Activated T-helper 2 cell treated with anti-CD3 and anti-CD28 coated beads, Interferon-gamma antibody, Interleukin-2, Interleukin-4, amounts not matched to agents 10 μg/mL and 5 μg/mL and 100 μg/mL, durations not matched to agents 14 hours and 24 hours and 36 hours (primary cell): ENCODE results near the gene SEPTIN3. TPM values are rescaled to one million over a fixed set of nuclear protein-coding genes. Genes with fewer than 3 reads are reported as not detected.

Source experiments
- DNase-seq: peaks from one replicate; pipeline ENCODE4 v3.0.0; 2021; ENCODE audit warnings: low spot score
- H3K27ac Mint-ChIP-seq: one replicate; pipeline ENCODE4 v1.8.0; 2021; ENCODE audit warnings: mixed read lengths
- H3K27me3 Mint-ChIP-seq: one replicate; pipeline ENCODE4 v1.8.0; 2021; ENCODE audit warnings: low read depth, mixed read lengths
- H3K36me3 Mint-ChIP-seq: one replicate; pipeline ENCODE4 v1.8.0; 2021; ENCODE audit warnings: low read depth, mixed read lengths
- H3K4me1 Mint-ChIP-seq: one replicate; pipeline ENCODE4 v1.8.0; 2021; ENCODE audit warnings: low read depth, mixed read lengths
- H3K4me3 Mint-ChIP-seq: one replicate; pipeline ENCODE4 v1.8.0; 2021; ENCODE audit warnings: low read depth, mild to moderate bottlenecking, moderate library complexity, mixed read lengths
- H3K9me3 Mint-ChIP-seq: one replicate; pipeline ENCODE4 v1.8.0; 2021; ENCODE audit warnings: mixed read lengths
- intact Hi-C: fragments of 100-400 bp; cut with micrococcal nuclease; formaldehyde crosslinking; loops from one replicate; pipeline ENCODE4 v1.15.1; 2023
- total RNA-seq: library from RNA; stranded (reverse); gene quantifications from 2 replicates; pipeline ENCODE4 v1.2.3, GENCODE V29; 2022

SEPTIN3 gene
- total RNA-seq, 1 donor from 2014 or later = 7.1 TPM

DNA sequence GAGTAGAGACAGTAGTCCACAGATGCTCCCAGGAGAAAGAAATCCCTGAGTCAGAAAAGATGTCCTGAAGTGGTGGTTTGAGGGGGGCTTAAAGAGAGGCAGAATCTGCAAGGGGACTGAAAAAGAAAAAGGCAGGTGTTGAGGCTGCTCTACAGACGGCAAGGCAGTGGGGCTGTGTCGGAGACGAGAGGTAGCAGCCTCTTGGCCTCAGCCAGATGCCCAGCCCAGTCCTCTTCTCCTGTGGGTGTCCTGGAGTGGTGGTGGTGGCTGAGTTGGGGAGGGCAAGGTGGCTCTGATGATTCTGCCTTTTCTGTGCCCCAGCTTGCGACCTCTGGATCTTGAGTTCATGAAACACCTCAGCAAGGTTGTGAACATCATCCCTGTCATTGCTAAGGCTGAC lies 20.0 kb downstream of the SEPTIN3 start:
- Mint-ChIP-seq H3K27me3 (no peaks in the 10 kb centered on the region), H3K27ac (no peak overlapping the region), H3K4me1 (no peaks in the 10 kb centered on the region), H3K9me3 (no peaks in the 10 kb centered on the region), H3K36me3 (no peaks in the 10 kb centered on the region), H3K4me3 (no peak overlapping the region)
- DNase-seq = no peak
- intact Hi-C loops = no loop called here

DNA sequence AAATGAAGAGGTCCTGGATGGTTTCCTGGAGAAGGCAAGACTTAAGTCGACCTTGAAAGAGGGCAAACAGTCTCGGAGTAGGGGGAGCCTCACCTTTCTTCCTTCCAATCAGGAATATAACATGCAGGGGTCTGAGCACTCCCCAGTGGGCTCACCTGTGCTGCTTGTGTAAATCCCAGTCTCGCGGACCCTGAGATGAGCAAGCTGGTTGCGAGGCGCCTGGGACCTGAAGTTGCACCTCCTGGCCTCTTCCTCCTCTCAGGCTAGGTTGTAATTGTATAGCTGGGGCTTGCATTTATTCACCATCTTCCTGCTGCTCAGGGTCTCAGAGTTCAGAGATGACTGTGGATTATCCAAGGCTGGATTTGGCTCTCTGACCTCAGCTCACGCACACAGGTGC lies 21.9 kb downstream of the SEPTIN3 start:
- no peak overlapping the region for H3K27ac Mint-ChIP-seq
- intact Hi-C loops = no loop called here
- H3K4me1 Mint-ChIP-seq = peaks cover 2% of the 10 kb centered on the region
- H3K27me3 Mint-ChIP-seq = no peaks in the 10 kb centered on the region
- no peak for DNase-seq
- no peaks in the 10 kb centered on the region for H3K36me3 Mint-ChIP-seq
- no peak overlapping the region for H3K4me3 Mint-ChIP-seq
- no peaks in the 10 kb centered on the region for H3K9me3 Mint-ChIP-seq

DNA sequence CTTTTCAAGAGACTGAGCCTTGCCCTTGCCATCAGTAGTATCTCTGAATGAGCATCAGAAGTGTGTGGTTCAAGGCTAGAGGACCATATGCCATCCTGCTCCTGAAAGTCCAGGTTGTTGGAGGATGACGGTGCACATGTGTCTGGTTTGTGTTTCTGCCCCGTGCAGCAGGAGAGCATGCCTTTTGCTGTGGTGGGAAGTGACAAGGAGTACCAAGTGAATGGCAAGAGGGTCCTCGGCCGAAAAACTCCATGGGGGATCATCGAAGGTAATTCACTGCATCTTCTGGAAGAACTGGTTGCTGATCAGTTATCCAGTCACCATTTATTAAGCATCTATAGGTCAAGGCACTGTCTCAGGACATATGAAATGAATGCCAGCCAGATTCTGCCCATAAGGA lies 23.3 kb downstream of the SEPTIN3 start:
- peaks cover 3% of the 10 kb centered on the region for H3K4me1 Mint-ChIP-seq
- intact Hi-C loops = no loop called here
- H3K27me3 Mint-ChIP-seq = no peaks in the 10 kb centered on the region
- no peaks in the 10 kb centered on the region for H3K36me3 Mint-ChIP-seq
- H3K9me3 Mint-ChIP-seq = no peaks in the 10 kb centered on the region
- DNase-seq = no peak
- H3K27ac Mint-ChIP-seq = no peak overlapping the region
- H3K4me3 Mint-ChIP-seq = no peak overlapping the region

DNA sequence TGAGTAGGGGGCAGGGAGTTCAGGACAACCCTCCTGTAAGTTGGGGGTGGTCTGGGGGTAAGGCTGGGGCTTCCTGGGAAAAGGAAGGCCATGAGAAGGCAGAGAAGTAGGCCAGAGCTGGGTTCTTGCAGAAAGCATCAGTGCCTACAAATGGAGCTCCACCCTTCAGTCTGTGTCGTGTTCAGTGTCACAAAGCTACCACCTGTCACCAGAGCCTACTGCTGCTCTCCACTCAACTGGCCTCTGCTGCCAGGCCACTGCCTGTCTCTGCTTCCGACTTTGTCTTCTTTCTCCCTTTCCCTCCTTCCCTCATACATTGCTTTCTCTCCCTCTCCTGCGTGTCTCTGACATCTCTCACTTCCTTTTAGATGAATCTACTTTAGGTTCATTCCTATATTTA lies 26.0 kb downstream of the SEPTIN3 start:
- Mint-ChIP-seq H3K4me1 (peaks cover 19% of the 10 kb centered on the region), H3K27ac (no peak overlapping the region), H3K27me3 (no peaks in the 10 kb centered on the region), H3K4me3 (no peak overlapping the region), H3K36me3 (peaks cover 9% of the 10 kb centered on the region), H3K9me3 (peaks cover 8% of the 10 kb centered on the region)
- intact Hi-C loops = loop anchor here (5.0 kb wide), 1 partner anchor 77 kb away; the partner anchor contains the start of genes NAGA and PHETA2
- DNase-seq = no peak

DNA sequence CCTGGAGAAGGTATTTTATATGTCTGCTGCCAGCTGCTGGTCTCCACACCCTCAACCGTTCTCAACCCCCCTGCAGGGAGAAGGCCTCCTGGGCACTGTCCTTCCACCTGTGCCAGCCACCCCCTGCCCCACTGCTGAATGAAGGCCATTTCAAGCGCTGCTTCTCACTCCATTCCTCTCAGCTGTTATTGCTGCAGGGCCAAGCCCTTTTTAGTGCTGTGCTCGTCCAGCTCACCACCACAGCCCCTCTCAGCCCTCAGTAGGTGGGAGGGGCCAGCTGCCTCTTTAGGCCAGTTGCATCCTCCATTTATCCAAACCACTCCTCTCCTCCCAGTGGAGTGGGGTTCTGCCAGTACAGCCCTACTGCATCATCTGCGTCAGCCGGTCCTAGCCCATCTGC lies 27.6 kb downstream of the SEPTIN3 start:
- no peaks in the 10 kb centered on the region for H3K27me3 Mint-ChIP-seq
- H3K4me3 Mint-ChIP-seq = no peak overlapping the region
- intact Hi-C loops = loop anchor here (5.0 kb wide), 1 partner anchor 75 kb away; the partner anchor contains the start of genes NAGA and PHETA2
- H3K36me3 Mint-ChIP-seq = peaks cover 22% of the 10 kb centered on the region
- H3K4me1 Mint-ChIP-seq = peaks cover 24% of the 10 kb centered on the region
- peaks cover 11% of the 10 kb centered on the region for H3K9me3 Mint-ChIP-seq
- H3K27ac Mint-ChIP-seq = no peak overlapping the region
- DNase-seq = no peak

DNA sequence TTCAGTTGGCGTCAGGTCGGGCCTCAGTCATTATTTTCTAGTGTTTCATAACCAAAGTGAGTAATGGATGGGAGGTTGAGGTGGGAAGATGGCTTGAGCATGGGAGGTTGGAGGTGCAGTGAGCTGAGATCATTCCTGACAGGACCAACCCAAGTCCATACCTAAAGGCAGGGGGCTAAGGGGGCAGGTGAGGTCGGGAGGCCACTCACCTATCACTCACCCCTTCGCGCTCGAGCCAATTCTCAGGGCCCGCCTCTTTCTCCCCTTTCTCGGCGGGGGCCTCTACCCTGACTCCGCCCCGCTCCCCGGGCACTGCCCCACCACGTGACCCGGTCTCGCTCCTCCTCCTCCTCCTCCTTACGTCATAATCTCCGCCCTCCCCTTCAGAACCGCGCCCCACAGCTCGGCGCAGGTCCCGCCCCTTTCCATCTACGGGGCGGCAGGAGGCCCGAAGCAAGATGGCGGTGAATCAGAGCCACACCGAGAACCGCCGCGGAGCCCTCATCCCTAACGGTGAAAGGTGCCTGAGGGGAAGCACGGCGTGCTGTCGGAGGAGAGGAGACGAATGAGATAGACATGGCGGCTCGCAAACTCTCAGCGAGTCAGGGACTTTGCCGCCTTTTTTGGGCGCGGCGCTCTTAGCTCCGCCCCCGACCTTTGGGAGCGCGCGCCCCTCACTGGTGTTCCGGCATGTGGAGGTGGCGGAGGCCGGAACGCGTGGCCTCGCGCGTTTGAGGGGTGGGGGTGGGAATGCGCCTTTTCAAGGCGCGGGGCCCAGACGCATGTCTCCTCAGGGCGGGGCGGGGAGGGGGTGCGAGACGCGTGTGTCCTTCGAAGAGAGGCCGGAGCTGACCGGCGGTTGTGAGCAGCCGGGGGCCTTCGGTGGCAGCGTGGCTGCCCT lies 29.4 kb downstream of the SEPTIN3 start, which contains the start of gene WBP2NL:
Gene WBP2NL, plus strand, starts transcription at position 428 of the 901 bp plus-strand sequence. Its CDS starts 31 bp downstream, at position 459.
- H3K27ac Mint-ChIP-seq = peak within 1 kb of the TSS; percentile 98
- DNase-seq = peak; percentile 85
- peaks cover 13% of the 10 kb centered on the region for H3K9me3 Mint-ChIP-seq
- H3K4me3 Mint-ChIP-seq = peak within 1 kb of the TSS; percentile 96
- peaks cover 26% of the 10 kb centered on the region for H3K4me1 Mint-ChIP-seq
- no peaks in the 10 kb centered on the region for H3K27me3 Mint-ChIP-seq
- peaks cover 25% of the 10 kb centered on the region for H3K36me3 Mint-ChIP-seq
- intact Hi-C loops = loop anchor here (5.0 kb wide), 1 partner anchor 74 kb away; the partner anchor contains the start of genes NAGA and PHETA2

DNA sequence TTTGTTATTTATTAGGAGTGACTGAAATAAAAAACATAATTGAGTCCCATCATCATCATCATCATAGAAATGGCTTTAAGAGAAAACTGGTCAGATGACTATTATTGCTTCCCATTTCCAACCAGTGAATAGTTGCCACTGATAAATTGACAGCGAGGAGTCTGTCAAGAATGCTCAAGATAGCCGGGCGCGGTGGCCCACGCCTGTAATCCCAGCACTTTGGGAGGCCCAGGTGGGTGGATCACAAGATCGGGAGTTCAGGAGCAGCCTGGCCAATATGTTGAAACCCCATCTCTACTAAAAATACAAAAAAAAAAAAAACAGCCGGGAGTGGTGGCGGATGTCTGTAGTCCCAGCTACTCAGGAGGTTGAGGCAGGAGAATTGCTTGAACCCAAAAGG lies 31.2 kb downstream of the SEPTIN3 start:
- no peak overlapping the region for H3K27ac Mint-ChIP-seq
- peaks cover 25% of the 10 kb centered on the region for H3K36me3 Mint-ChIP-seq
- H3K27me3 Mint-ChIP-seq = no peaks in the 10 kb centered on the region
- peaks cover 25% of the 10 kb centered on the region for H3K4me1 Mint-ChIP-seq
- intact Hi-C loops = no loop called here
- peak overlapping the region; percentile 69 for H3K4me3 Mint-ChIP-seq
- no peak for DNase-seq
- peaks cover 13% of the 10 kb centered on the region for H3K9me3 Mint-ChIP-seq

DNA sequence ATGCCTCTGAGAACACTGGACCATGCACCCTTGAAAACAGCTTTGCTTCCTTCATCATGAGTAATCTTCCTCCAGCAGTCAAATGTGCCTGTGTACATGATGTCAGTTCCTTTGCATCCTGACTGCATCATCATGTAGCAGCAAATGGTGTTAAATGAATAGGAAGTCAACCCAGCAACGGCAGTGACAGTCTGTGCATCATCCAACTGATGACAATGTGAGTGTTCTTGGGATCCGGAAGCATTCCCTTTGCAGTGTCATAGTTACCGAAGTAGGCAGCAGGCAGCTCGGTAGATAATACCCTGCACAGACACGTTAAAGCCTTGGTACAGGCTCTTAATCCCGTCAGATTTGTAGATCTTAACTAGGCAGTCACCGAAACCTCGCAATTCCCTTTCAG lies 31.9 kb downstream of the SEPTIN3 start:
- intact Hi-C loops = no loop called here
- H3K4me3 Mint-ChIP-seq = no peak overlapping the region
- H3K4me1 Mint-ChIP-seq = peaks cover 29% of the 10 kb centered on the region
- H3K36me3 Mint-ChIP-seq = peaks cover 25% of the 10 kb centered on the region
- H3K27ac Mint-ChIP-seq = no peak overlapping the region
- no peaks in the 10 kb centered on the region for H3K27me3 Mint-ChIP-seq
- peaks cover 13% of the 10 kb centered on the region for H3K9me3 Mint-ChIP-seq
- no peak for DNase-seq

DNA sequence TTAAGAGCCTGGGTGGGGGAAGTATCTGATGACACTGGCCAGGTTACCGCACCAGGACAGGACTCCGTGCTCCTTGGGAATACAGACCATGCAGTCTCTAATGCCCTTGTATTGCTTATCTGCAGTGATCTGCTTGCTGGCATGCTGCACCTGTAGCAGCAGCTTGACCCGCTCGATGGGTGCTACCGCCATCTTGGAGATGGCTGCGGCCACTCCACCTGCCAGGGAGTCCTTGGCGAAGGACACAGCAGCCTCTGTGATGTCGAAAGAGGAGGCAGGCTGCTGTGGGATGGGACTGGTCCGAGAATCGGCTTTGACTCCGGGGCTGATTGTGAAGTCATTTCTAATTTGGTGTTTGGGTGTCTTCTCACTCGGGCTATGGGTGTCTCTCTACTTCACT lies 32.5 kb downstream of the SEPTIN3 start:
- Mint-ChIP-seq H3K27ac (no peak overlapping the region), H3K9me3 (peaks cover 13% of the 10 kb centered on the region), H3K36me3 (peaks cover 25% of the 10 kb centered on the region), H3K27me3 (no peaks in the 10 kb centered on the region), H3K4me3 (no peak overlapping the region), H3K4me1 (peaks cover 29% of the 10 kb centered on the region)
- intact Hi-C loops = no loop called here
- no peak for DNase-seq

DNA sequence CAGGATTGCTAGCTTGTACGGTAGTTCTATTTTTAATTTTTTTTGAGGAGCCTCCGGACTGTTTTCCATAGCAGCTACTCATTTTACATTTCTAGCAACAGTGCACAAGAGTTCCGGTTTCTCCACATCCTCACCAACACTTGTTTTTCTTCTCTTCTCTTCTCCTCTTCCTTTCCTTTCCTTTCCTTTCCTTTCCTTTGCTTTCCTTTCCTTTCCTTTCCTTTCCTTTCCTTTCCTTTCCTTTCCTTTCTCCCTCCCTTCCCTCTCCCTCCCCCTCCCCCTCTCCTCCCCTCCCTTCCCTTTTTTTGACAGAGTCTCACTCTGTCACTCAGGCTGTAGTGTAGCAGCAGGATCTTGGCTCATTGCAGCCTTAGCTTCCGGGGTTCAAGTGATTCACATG lies 38.7 kb downstream of the SEPTIN3 start:
- H3K9me3 Mint-ChIP-seq = peaks cover 32% of the 10 kb centered on the region
- peaks cover 3% of the 10 kb centered on the region for H3K36me3 Mint-ChIP-seq
- no peak overlapping the region for H3K27ac Mint-ChIP-seq
- H3K27me3 Mint-ChIP-seq = peaks cover 2% of the 10 kb centered on the region
- DNase-seq = no peak
- H3K4me1 Mint-ChIP-seq = peaks cover 11% of the 10 kb centered on the region
- intact Hi-C loops = no loop called here
- no peak overlapping the region for H3K4me3 Mint-ChIP-seq

DNA sequence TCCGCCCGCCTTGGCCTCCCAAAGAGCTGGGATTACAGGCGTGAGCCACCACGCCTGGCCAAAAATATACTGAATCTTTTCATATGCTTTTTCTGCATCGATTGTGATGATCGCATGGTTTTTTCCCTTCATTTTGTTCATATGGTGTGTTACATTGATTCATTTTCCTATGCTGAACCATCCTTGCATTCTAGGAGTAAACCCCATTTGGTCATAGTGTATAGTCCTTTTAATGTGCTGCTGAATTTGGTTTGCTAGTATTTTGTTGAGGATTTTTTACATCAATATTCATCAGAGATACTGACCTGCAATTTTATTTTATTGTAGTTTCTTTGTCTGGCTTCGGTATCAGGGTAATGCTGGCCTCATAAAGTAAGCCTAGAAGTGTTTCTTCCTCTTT lies 41.5 kb downstream of the SEPTIN3 start:
- Mint-ChIP-seq H3K36me3 (peaks cover 7% of the 10 kb centered on the region), H3K9me3 (peaks cover 32% of the 10 kb centered on the region), H3K27ac (no peak overlapping the region), H3K4me1 (peaks cover 7% of the 10 kb centered on the region), H3K4me3 (no peak overlapping the region), H3K27me3 (peaks cover 2% of the 10 kb centered on the region)
- intact Hi-C loops = no loop called here
- no peak for DNase-seq

DNA sequence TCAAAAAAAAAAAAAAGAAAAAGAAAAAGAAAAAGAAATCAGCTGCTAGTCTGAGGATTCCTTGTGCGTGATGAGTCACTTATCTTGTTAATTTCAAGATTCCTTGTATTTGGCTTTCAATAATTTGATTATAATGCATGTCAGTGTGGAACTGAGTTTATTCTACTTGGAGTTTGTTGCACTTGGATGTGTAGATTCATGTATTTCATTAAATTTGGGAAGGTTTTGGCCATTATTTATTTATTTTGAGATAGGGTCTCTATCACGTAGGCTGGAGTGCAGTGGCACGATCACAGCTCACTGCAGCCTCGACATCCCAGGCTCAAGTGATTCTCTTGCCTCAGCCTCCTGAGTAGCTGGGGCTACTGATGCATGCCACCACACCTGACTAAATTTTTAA lies 44.1 kb downstream of the SEPTIN3 start:
- no peak overlapping the region for H3K27ac Mint-ChIP-seq
- peaks cover 10% of the 10 kb centered on the region for H3K27me3 Mint-ChIP-seq

DNA sequence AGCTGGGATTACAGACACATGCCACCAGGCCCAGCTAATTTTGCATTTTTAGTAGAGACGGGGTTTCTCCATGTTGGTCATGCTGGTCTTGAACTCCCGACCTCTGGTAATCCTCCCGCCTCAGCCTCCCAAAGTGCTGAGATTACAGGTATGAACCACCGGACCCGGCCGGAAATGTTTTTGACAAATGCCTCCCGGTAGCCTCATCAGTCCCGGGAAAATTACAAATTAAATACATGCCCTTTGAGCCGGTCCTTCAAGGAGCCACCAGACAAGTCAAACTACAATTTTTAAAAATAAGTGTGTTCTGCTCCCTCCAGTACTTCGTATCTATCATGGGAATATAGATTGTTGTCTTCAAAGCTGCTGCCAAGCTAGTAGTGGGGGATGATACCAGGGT lies 46.9 kb downstream of the SEPTIN3 start:
- Mint-ChIP-seq H3K36me3 (peaks cover 7% of the 10 kb centered on the region), H3K4me1 (no peaks in the 10 kb centered on the region), H3K4me3 (no peak overlapping the region), H3K9me3 (peaks cover 6% of the 10 kb centered on the region), H3K27ac (no peak overlapping the region), H3K27me3 (peaks cover 16% of the 10 kb centered on the region)
- intact Hi-C loops = no loop called here
- no peak for DNase-seq

More for the DNA sequence above, 44.1 kb downstream of the SEPTIN3 start:
- Mint-ChIP-seq H3K9me3 (peaks cover 25% of the 10 kb centered on the region), H3K4me3 (no peak overlapping the region), H3K4me1 (no peaks in the 10 kb centered on the region), H3K36me3 (peaks cover 3% of the 10 kb centered on the region)
- no peak for DNase-seq
- intact Hi-C loops = no loop called here
